Neutrophil (primary cell): Measurements from ENCODE around the gene CD14.
"Not testable (repeated sequence)": the region's sequence is repeated elsewhere in the genome, so short reads cannot be mapped to it uniquely, and the experiment has no call there.

Experiments used
- H3K27ac ChIP-seq: fragments of 200-600 bp; sonication (generic); 2 replicates; pipeline ENCODE4 v1.5.1; 2016; ENCODE audit warnings: mild to moderate bottlenecking, moderate library complexity
- H3K27me3 ChIP-seq: fragments of 200-600 bp; sonication (generic); 2 replicates; pipeline ENCODE4 v1.6.0; 2016; ENCODE audit warnings: mild to moderate bottlenecking
- H3K36me3 ChIP-seq: fragments of 200-600 bp; sonication (generic); 2 replicates; pipeline ENCODE4 v1.5.1; 2017
- H3K4me1 ChIP-seq, 2 experiments: fragments of 200-600 bp in 1 of 2; sonication (generic) in 1 of 2; 1 replicate in 1 of 2; 2 replicates in 1 of 2; pipeline versions ENCODE4 v1.5.1 to v1.6.1; 2013 to 2016; ENCODE audit warnings: low read depth in 1 of 2, low read length in 1 of 2, mild to moderate bottlenecking in 1 of 2, moderate library complexity in 1 of 2; ENCODE audit not compliant: control insufficient read depth in 1 of 2, insufficient read depth in 1 of 2
- H3K4me3 ChIP-seq, 2 experiments: fragments of 200-600 bp in 1 of 2; sonication (generic) in 1 of 2; 1 replicate in 1 of 2; 2 replicates in 1 of 2; pipeline ENCODE4 v1.5.1; 2013 to 2016; ENCODE audit warnings: low read depth in 1 of 2, low read length in 1 of 2, mild to moderate bottlenecking in 1 of 2, moderate library complexity in 1 of 2
- H3K9me3 ChIP-seq: fragments of 200-600 bp; sonication (generic); 2 replicates; pipeline ENCODE4 v1.5.1; 2016
- TF ChIP-seq, protein P1 (sequence below): fragments of 200-600 bp; sonication (generic); IDR thresholded peaks from 2 replicates; pipeline ENCODE4 v1.5.1; 2016; ENCODE audit warnings: antibody characterized with exemption

The CD14 gene

DNA sequence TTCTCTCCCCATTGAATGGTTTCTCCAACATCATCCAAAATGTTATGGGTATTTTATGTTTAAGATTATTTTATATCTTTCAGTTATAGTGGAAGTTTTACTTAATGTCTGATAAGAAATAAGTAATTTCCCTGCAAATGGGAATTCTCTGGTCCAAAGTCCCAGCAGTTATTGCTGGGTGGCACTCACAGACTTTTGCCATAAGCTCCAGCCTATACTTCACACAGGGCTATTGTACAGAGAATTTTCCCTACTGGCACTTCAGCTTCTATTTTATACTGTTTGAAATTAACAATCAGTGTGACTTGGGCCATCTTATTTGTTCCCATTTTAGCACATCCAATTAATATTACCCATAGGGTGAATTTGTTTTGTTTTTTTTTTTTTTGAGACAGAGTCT, 32.9 kb downstream of the CD14 start:
- TF ChIP-seq, protein P1, sequence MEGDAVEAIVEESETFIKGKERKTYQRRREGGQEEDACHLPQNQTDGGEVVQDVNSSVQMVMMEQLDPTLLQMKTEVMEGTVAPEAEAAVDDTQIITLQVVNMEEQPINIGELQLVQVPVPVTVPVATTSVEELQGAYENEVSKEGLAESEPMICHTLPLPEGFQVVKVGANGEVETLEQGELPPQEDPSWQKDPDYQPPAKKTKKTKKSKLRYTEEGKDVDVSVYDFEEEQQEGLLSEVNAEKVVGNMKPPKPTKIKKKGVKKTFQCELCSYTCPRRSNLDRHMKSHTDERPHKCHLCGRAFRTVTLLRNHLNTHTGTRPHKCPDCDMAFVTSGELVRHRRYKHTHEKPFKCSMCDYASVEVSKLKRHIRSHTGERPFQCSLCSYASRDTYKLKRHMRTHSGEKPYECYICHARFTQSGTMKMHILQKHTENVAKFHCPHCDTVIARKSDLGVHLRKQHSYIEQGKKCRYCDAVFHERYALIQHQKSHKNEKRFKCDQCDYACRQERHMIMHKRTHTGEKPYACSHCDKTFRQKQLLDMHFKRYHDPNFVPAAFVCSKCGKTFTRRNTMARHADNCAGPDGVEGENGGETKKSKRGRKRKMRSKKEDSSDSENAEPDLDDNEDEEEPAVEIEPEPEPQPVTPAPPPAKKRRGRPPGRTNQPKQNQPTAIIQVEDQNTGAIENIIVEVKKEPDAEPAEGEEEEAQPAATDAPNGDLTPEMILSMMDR: no peak
- no peak overlapping the region for H3K4me3 ChIP-seq
- H3K27me3 ChIP-seq: no peaks in the 10 kb centered on the region
- H3K4me1 ChIP-seq: peaks cover 63 to 71% of the 10 kb centered on the region in 2 experiments
- no peak overlapping the region for H3K27ac ChIP-seq
- H3K36me3 ChIP-seq: no peaks in the 10 kb centered on the region
- no peaks in the 10 kb centered on the region for H3K9me3 ChIP-seq

DNA sequence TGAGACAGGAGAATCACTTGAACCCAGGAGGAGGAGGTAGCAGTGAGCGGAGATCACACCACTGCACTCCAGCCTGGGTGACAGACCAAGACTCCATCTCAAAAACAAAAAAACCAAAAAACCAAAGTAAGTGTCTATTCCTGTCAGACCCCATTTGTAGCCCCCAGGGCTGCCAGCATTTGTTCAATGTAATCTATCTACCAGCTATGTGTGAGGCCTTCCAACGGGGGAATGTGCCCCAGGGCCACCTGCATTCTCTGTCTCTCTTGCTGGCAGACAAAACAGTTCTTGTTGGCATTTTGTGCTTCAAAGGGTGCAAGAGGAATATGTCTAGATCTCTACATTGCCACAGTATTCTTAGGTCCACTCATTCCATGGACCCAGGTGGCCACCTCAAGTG, 34.1 kb downstream of the CD14 start:
- Histone ChIP-seq H3K9me3 (no peaks in the 10 kb centered on the region), H3K4me3 (no peak overlapping the region), H3K27ac (no peak overlapping the region), H3K27me3 (no peaks in the 10 kb centered on the region), H3K4me1 (peaks cover 64 to 71% of the 10 kb centered on the region in 2 experiments), H3K36me3 (no peaks in the 10 kb centered on the region)
- TF ChIP-seq, protein P1: no peak

DNA sequence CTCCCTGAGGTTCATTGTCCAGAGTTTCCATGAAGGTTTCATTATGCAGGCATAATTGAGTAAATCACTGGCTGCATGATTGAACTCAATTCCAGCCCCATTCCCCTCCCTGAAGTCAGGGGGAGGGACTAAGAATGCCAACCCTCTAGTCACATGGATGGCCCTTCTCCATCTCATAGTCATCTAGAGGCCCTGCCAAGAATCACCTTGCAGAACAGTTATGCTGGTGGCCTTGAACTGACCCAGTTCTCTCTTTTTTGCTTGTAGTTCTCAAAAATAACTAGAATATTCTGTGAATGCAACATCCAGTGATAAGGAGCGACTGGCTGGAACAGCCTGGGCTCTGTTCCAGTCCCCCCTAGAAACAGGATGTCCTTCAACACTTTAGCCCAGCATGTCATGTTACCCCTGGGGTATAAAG, 36.6 kb downstream of the CD14 start:
- peak overlapping the region; percentile 39 to 40 for H3K4me3 ChIP-seq
- TF ChIP-seq, protein P1: no peak
- no peaks in the 10 kb centered on the region for H3K27me3 ChIP-seq
- H3K36me3 ChIP-seq: no peaks in the 10 kb centered on the region
- no peaks in the 10 kb centered on the region for H3K9me3 ChIP-seq
- H3K27ac ChIP-seq: peak overlapping the region; percentile 93
- H3K4me1 ChIP-seq: peaks cover 60 to 64% of the 10 kb centered on the region in 2 experiments

- H3K4me1 ChIP-seq: peaks cover 61 to 64% of the 10 kb centered on the region in 2 experiments
- no peaks in the 10 kb centered on the region for H3K9me3 ChIP-seq
- H3K27ac ChIP-seq: peak overlapping the region; percentile 93
- peak overlapping the region; percentile 39 to 40 for H3K4me3 ChIP-seq
- H3K27me3 ChIP-seq: no peaks in the 10 kb centered on the region
- TF ChIP-seq, protein P1: peak; percentile 14
- no peaks in the 10 kb centered on the region for H3K36me3 ChIP-seq
Measured at GRCh38 chr5:140595538-140596300, 37.3 kb downstream of the CD14 start.

- H3K4me3 ChIP-seq: no peak overlapping the region
- H3K27me3 ChIP-seq: no peaks in the 10 kb centered on the region
- TF ChIP-seq, protein P1: no peak
- H3K9me3 ChIP-seq: no peaks in the 10 kb centered on the region
- peak overlapping the region; percentile 93 for H3K27ac ChIP-seq
- H3K36me3 ChIP-seq: no peaks in the 10 kb centered on the region
- H3K4me1 ChIP-seq: peaks cover 77 to 79% of the 10 kb centered on the region in 2 experiments
Measured at GRCh38 chr5:140594169-140594568, 38.8 kb downstream of the CD14 start.

GRCh38 chr5:140593070-140593469, 39.9 kb downstream of the CD14 start:
- Histone ChIP-seq H3K4me1 (peaks cover 88 to 90% of the 10 kb centered on the region in 2 experiments), H3K27ac (peak overlapping the region; percentile 93)
- H3K9me3 ChIP-seq, H3K4me3 ChIP-seq, H3K27me3 ChIP-seq, H3K36me3 ChIP-seq: not testable (repeated sequence)
